Astrocyte of the hippocampus (primary cell): ENCODE results near the gene PLCB3.
A peak's percentile ranks its signal among the peaks of the same experiment; 100 is the strongest.

Experiments used
- DNase-seq: peaks from one replicate; pipeline ENCODE4 v3.0.0; 2011; ENCODE audit warnings: low read depth, low spot score

The PLCB3 gene

GRCh38 chr11:64265176-64266160, 14.1 kb downstream of the PLCB3 start:
- DNase-seq = no peak

GRCh38 chr11:64266339-64266738, 15.0 kb downstream of the PLCB3 start:
- no peak for DNase-seq

- DNase-seq = no peak
These were observed 16.0 kb downstream of the PLCB3 start for GRCh38 chr11:64267207-64267945.

GRCh38 chr11:64268025-64268892, 16.9 kb downstream of the PLCB3 start:
- peak; percentile 74 for DNase-seq

- peak; percentile 58 for DNase-seq
These were observed 17.7 kb downstream of the PLCB3 start for GRCh38 chr11:64268893-64269539.

- DNase-seq = peak; percentile 100
These were observed 18.4 kb downstream of the PLCB3 start for GRCh38 chr11:64269540-64270220.

- no peak for DNase-seq
These were observed 23.9 kb downstream of the PLCB3 start for GRCh38 chr11:64275031-64275800.

GRCh38 chr11:64275841-64276240, 24.5 kb downstream of the PLCB3 start:
- no peak for DNase-seq

- DNase-seq = no peak
These were observed 25.5 kb downstream of the PLCB3 start for GRCh38 chr11:64276653-64277431.

- no peak for DNase-seq
These were observed 27.4 kb downstream of the PLCB3 start for GRCh38 chr11:64278576-64279190.

GRCh38 chr11:64281957-64282770, 30.8 kb downstream of the PLCB3 start:
- DNase-seq = no peak

GRCh38 chr11:64283092-64283491, 31.8 kb downstream of the PLCB3 start:
- no peak for DNase-seq

- peak; percentile 97 for DNase-seq
These were observed 33.0 kb downstream of the PLCB3 start, which contains the start of gene BAD for GRCh38 chr11:64284048-64284961. BAD (minus strand) TSS chr11:64284665; CDS start chr11:64284368, 297 bp downstream.

- DNase-seq = peak; percentile 91
These were observed 33.9 kb downstream of the PLCB3 start, which contains the start of gene GPR137 for GRCh38 chr11:64284962-64285884. GPR137 (plus strand) TSS chr11:64285848; CDS start chr11:64286525, 677 bp downstream.
